AG08395 (cell line): ENCODE data around the gene MICALL2.

Experiments
- DNase-seq: peaks from one replicate; pipeline ENCODE4 v3.0.0; 2012; ENCODE audit warnings: mixed read lengths, low spot score

Gene MICALL2

GRCh38 chr7:1394371-1394770 is 64.9 kb downstream of the MICALL2 start:
- no peak for DNase-seq

GRCh38 chr7:1393421-1393820 is 65.8 kb downstream of the MICALL2 start:
- DNase-seq = no peak

GRCh38 chr7:1392556-1392955 is 66.7 kb downstream of the MICALL2 start:
- DNase-seq = no peak

GRCh38 chr7:1391449-1391848 is 67.8 kb downstream of the MICALL2 start:
- no peak for DNase-seq

GRCh38 chr7:1388703-1389335 is 70.5 kb downstream of the MICALL2 start:
- no peak for DNase-seq

GRCh38 chr7:1388021-1388702 is 71.1 kb downstream of the MICALL2 start:
- DNase-seq = no peak

GRCh38 chr7:1387261-1387660 is 72.0 kb downstream of the MICALL2 start:
- DNase-seq = no peak

GRCh38 chr7:1386623-1387220 is 72.5 kb downstream of the MICALL2 start:
- DNase-seq = no peak

GRCh38 chr7:1385809-1386622 is 73.3 kb downstream of the MICALL2 start:
- DNase-seq = no peak

GRCh38 chr7:1385086-1385808 is 74.0 kb downstream of the MICALL2 start:
- DNase-seq = no peak
